ENCODE measurements around the gene PSMB11.

Gene PSMB11

GRCh38 chr14:23060536-23061260 lies 18.7 kb downstream of the PSMB11 start:
- no peak for DNase-seq

GRCh38 chr14:23062002-23062401 lies 20.0 kb downstream of the PSMB11 start:
- DNase-seq = no peak

- DNase-seq = no peak
Measured at GRCh38 chr14:23063601-23064000, 21.6 kb downstream of the PSMB11 start.

- no peak for DNase-seq
Measured at GRCh38 chr14:23066368-23066767, 24.4 kb downstream of the PSMB11 start.

- DNase-seq = no peak
Measured at GRCh38 chr14:23066855-23067744, 25.1 kb downstream of the PSMB11 start.

GRCh38 chr14:23067847-23068788 lies 26.1 kb downstream of the PSMB11 start:
- DNase-seq = no peak

- DNase-seq = no peak
Measured at GRCh38 chr14:23068789-23069412, 26.9 kb downstream of the PSMB11 start.

- no peak for DNase-seq
Measured at GRCh38 chr14:23069413-23069806, 27.4 kb downstream of the PSMB11 start.

GRCh38 chr14:23070262-23071129 lies 28.5 kb downstream of the PSMB11 start:
- DNase-seq = no peak

GRCh38 chr14:23071244-23071920 lies 29.4 kb downstream of the PSMB11 start:
- DNase-seq = no peak

- DNase-seq = no peak
Measured at GRCh38 chr14:23071921-23072539, 30.0 kb downstream of the PSMB11 start.

- DNase-seq = no peak
Measured at GRCh38 chr14:23074906-23075305, 32.9 kb downstream of the PSMB11 start.

GRCh38 chr14:23076785-23077408 lies 34.9 kb downstream of the PSMB11 start:
- DNase-seq = no peak

GRCh38 chr14:23077962-23078361 lies 36.0 kb downstream of the PSMB11 start:
- no peak for DNase-seq

- DNase-seq = no peak
Measured at GRCh38 chr14:23078692-23079116, 36.7 kb downstream of the PSMB11 start.

- no peak for DNase-seq
Measured at GRCh38 chr14:23079716-23080115, 37.7 kb downstream of the PSMB11 start.

- DNase-seq = no peak
Measured at GRCh38 chr14:23080474-23080873, 38.5 kb downstream of the PSMB11 start.

- no peak for DNase-seq
Measured at GRCh38 chr14:23085458-23085857, 43.4 kb downstream of the PSMB11 start.

GRCh38 chr14:23086565-23086964 lies 44.6 kb downstream of the PSMB11 start:
- no peak for DNase-seq
